ENCODE data around the gene FASTKD3.

DNA sequence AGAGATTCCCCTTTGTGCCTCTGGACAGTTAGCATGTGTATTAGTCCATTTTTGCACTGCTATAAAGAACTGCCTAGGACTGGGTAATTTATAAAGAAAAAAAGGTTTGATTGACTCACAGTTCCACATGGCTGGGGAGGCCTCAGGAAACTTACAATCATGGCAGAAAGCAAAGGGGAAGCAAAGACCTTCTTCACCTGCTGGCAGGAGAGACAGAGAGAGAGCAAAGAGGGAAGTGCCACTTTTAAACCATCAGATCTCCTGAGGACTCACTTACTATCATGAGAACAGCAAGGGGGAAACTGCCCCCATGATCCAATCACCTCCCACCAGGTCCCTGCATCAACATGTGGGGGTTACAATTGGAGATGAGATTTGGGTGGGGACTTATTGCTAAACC lies 23.9 kb downstream of the FASTKD3 start:
- TF ChIP-seq, protein P1, sequence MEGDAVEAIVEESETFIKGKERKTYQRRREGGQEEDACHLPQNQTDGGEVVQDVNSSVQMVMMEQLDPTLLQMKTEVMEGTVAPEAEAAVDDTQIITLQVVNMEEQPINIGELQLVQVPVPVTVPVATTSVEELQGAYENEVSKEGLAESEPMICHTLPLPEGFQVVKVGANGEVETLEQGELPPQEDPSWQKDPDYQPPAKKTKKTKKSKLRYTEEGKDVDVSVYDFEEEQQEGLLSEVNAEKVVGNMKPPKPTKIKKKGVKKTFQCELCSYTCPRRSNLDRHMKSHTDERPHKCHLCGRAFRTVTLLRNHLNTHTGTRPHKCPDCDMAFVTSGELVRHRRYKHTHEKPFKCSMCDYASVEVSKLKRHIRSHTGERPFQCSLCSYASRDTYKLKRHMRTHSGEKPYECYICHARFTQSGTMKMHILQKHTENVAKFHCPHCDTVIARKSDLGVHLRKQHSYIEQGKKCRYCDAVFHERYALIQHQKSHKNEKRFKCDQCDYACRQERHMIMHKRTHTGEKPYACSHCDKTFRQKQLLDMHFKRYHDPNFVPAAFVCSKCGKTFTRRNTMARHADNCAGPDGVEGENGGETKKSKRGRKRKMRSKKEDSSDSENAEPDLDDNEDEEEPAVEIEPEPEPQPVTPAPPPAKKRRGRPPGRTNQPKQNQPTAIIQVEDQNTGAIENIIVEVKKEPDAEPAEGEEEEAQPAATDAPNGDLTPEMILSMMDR (IDR thresholded peaks at IDR 0.05), result no peak
- no peak for TF ChIP-seq POLR2A (IDR thresholded peaks at IDR 0.05)
